ENCODE measurements around the gene THNSL1.

DNA sequence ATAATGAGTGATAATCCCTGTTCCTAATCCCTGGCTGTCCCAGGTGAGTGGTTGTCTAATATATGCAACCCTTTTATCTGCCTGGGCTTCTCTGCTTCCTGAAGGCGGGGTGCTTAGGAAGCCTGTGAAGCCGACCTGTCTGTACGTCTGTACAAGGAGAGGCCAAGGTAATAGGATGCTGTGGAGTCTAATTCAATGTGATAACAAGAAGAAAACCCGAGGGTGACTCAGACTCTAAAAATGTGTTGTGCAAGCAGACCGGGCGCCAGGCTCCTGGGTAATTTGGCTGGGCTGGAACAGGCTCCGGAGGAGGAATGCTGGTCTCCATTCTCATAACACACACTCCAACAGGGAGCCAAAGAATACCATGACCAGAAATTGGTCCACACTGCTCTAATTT, 43.6 kb downstream of the THNSL1 start:
- TF ChIP-seq, protein P1, sequence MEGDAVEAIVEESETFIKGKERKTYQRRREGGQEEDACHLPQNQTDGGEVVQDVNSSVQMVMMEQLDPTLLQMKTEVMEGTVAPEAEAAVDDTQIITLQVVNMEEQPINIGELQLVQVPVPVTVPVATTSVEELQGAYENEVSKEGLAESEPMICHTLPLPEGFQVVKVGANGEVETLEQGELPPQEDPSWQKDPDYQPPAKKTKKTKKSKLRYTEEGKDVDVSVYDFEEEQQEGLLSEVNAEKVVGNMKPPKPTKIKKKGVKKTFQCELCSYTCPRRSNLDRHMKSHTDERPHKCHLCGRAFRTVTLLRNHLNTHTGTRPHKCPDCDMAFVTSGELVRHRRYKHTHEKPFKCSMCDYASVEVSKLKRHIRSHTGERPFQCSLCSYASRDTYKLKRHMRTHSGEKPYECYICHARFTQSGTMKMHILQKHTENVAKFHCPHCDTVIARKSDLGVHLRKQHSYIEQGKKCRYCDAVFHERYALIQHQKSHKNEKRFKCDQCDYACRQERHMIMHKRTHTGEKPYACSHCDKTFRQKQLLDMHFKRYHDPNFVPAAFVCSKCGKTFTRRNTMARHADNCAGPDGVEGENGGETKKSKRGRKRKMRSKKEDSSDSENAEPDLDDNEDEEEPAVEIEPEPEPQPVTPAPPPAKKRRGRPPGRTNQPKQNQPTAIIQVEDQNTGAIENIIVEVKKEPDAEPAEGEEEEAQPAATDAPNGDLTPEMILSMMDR (IDR thresholded peaks at IDR 0.05; ENCODE audit: poor library complexity, severe bottlenecking), result no peak
- TF ChIP-seq EP300 (conservative IDR thresholded peaks at IDR 0.05; ENCODE audit: poor library complexity, severe bottlenecking), result no peak
- TF ChIP-seq POLR2AphosphoS5 (IDR thresholded peaks at IDR 0.05), result no peak
- TF ChIP-seq RAD21 (conservative IDR thresholded peaks at IDR 0.05), result no peak
- no peak for TF ChIP-seq REST (IDR thresholded peaks at IDR 0.05; ENCODE audit: borderline replicate concordance)
- no peak for TF ChIP-seq EZH2 (IDR thresholded peaks at IDR 0.05; ENCODE audit: borderline replicate concordance, insufficient read depth, low read length, poor library complexity, severe bottlenecking)
- TF ChIP-seq TAF1 (IDR thresholded peaks at IDR 0.05; ENCODE audit: low read depth), result no peak
- no peak for TF ChIP-seq SMC3 (conservative IDR thresholded peaks at IDR 0.05; ENCODE audit: poor library complexity)
